GM23338 (cell line): ENCODE results near the gene CSTPP1. TPM values are rescaled to one million over a fixed set of nuclear protein-coding genes. Genes with fewer than 3 reads are reported as not detected.

Experiments used
- ATAC-seq: fragments of 200-7000 bp; cut with Tn5 transposase; 3 replicates; pipeline ENCODE4 v1.9.1; 2020
- DNase-seq: peaks from one replicate; pipeline ENCODE4 v3.0.0-alpha.2; 2015; ENCODE audit warnings: low spot score
- H2AFZ ChIP-seq: fragments of 200-600 bp; sonication (generic); 2 replicates; pipeline ENCODE4 v1.8.0; 2016; ENCODE audit warnings: antibody characterized with exemption, mild to moderate bottlenecking, moderate library complexity
- H3F3A ChIP-seq: fragments of 200-600 bp; sonication (generic); replicated peaks from 2 replicates; pipeline ENCODE4 v1.8.0; 2017; ENCODE audit warnings: antibody characterized with exemption, mixed run types, low read depth
- H3K27ac ChIP-seq: fragments of 200-600 bp; sonication (generic); 2 replicates; pipeline ENCODE4 v1.6.1; 2016; ENCODE audit warnings: low read depth
- H3K27me3 ChIP-seq: fragments of 200-600 bp; sonication (generic); 2 replicates; pipeline ENCODE4 v1.8.0; 2016; ENCODE audit warnings: mild to moderate bottlenecking, mixed run types, moderate library complexity; ENCODE audit not compliant: insufficient read depth
- H3K36me3 ChIP-seq: fragments of 200-600 bp; sonication (generic); 2 replicates; pipeline ENCODE4 v1.8.0; 2016; ENCODE audit warnings: mild to moderate bottlenecking; ENCODE audit not compliant: insufficient read depth
- H3K4me1 ChIP-seq: fragments of 200-600 bp; sonication (generic); 2 replicates; pipeline ENCODE4 v1.8.0; 2016; ENCODE audit warnings: mild to moderate bottlenecking, moderate library complexity; ENCODE audit not compliant: insufficient read depth
- H3K4me2 ChIP-seq: fragments of 200-600 bp; sonication (generic); 2 replicates; pipeline ENCODE4 v1.7.1; 2017; ENCODE audit warnings: mixed run types
- H3K4me3 ChIP-seq: fragments of 200-600 bp; sonication (generic); 2 replicates; pipeline ENCODE4 v1.6.1; 2016; ENCODE audit warnings: mixed run types
- H3K79me2 ChIP-seq: fragments of 200-600 bp; sonication (generic); replicated peaks from 2 replicates; pipeline ENCODE4 v1.8.0; 2017; ENCODE audit warnings: mild to moderate bottlenecking; ENCODE audit not compliant: insufficient read depth
- H3K9me2 ChIP-seq: fragments of 200-600 bp; sonication (generic); 2 replicates; pipeline ENCODE4 v1.8.0; 2017; ENCODE audit not compliant: insufficient read depth
- H4K20me1 ChIP-seq: fragments of 200-600 bp; sonication (generic); replicated peaks from 2 replicates; pipeline ENCODE4 v1.8.0; 2017; ENCODE audit warnings: mild to moderate bottlenecking; ENCODE audit not compliant: insufficient read depth
- H3K27ac Mint-ChIP-seq: 2 replicates; pipeline ENCODE4 v1.8.0; 2020; ENCODE audit warnings: inconsistent platforms, mild to moderate bottlenecking, moderate library complexity, mixed read lengths
- H3K27me3 Mint-ChIP-seq: 3 replicates; pipeline ENCODE4 v1.8.0; 2022; ENCODE audit warnings: low read depth, mild to moderate bottlenecking, moderate library complexity, mixed read lengths, inconsistent platforms; ENCODE audit not compliant: insufficient read depth, poor library complexity
- H3K36me3 Mint-ChIP-seq: 3 replicates; pipeline ENCODE4 v1.8.0; 2021; ENCODE audit warnings: low read depth, mild to moderate bottlenecking, inconsistent platforms, moderate library complexity, mixed read lengths
- H3K4me1 Mint-ChIP-seq: 3 replicates; pipeline ENCODE4 v1.8.0; 2020; ENCODE audit warnings: mild to moderate bottlenecking, inconsistent platforms, mixed read lengths
- H3K4me3 Mint-ChIP-seq: 3 replicates; pipeline ENCODE4 v1.8.0; 2021; ENCODE audit warnings: moderate library complexity, mild to moderate bottlenecking, inconsistent platforms, mixed read lengths
- H3K9me3 Mint-ChIP-seq: 3 replicates; pipeline ENCODE4 v1.8.0; 2020; ENCODE audit warnings: moderate library complexity, mild to moderate bottlenecking, inconsistent platforms, mixed read lengths
- CREB1 ChIP-seq: fragments of 250-450 bp; sonication (Bioruptor Pico); IDR thresholded peaks from 2 replicates; pipeline ENCODE4 v1.5.0; 2020; ENCODE audit warnings: low read depth, mild to moderate bottlenecking, moderate library complexity
- CTCF ChIP-seq, 2 experiments: fragments of 200-600 bp in 1 of 2; sonication (generic) in 1 of 2; conservative IDR thresholded peaks; 2 replicates each; pipeline versions ENCODE4 v1.5.1 to v1.6.1; 2016 to 2017; ENCODE audit warnings: antibody characterized with exemption in 2 of 2, low read depth in 2 of 2, mild to moderate bottlenecking in 2 of 2, moderate library complexity in 1 of 2
- ETS1 ChIP-seq: IDR thresholded peaks from 2 replicates; pipeline ENCODE4 v1.6.1; 2016; ENCODE audit warnings: antibody characterized with exemption
- EZH2 ChIP-seq: fragments of 200-600 bp; sonication (generic); IDR thresholded peaks from one replicate; pipeline ENCODE4 v1.8.0; 2017; ENCODE audit warnings: antibody characterized with exemption, mild to moderate bottlenecking, low read depth; ENCODE audit not compliant: unreplicated experiment
- EZH2phosphoT487 ChIP-seq: fragments of 200-600 bp; sonication (generic); IDR thresholded peaks from one replicate; pipeline ENCODE4 v1.8.1; 2018; ENCODE audit warnings: antibody characterized with exemption; ENCODE audit not compliant: unreplicated experiment
- JUNB ChIP-seq: IDR thresholded peaks from one replicate; pipeline ENCODE4 v1.6.1; 2016; ENCODE audit warnings: antibody characterized with exemption; ENCODE audit not compliant: unreplicated experiment
- NANOG ChIP-seq: IDR thresholded peaks from 2 replicates; pipeline ENCODE4 v1.6.1; 2016; ENCODE audit warnings: antibody characterized with exemption, borderline replicate concordance
- POLR2AphosphoS5 ChIP-seq: IDR thresholded peaks from 2 replicates; pipeline ENCODE4 v1.6.1; 2016; ENCODE audit warnings: antibody characterized with exemption, low read depth
- REST ChIP-seq: IDR thresholded peaks from one replicate; pipeline ENCODE4 v1.6.1; 2018; ENCODE audit warnings: antibody characterized with exemption; ENCODE audit not compliant: unreplicated experiment
- STAT1 ChIP-seq: IDR thresholded peaks from one replicate; pipeline ENCODE4 v1.6.1; 2016; ENCODE audit warnings: antibody characterized with exemption; ENCODE audit not compliant: unreplicated experiment
- ZNF114 ChIP-seq: fragments of 250-450 bp; sonication (Bioruptor Pico); IDR thresholded peaks from 2 replicates; pipeline ENCODE4 v1.5.0; 2020; ENCODE audit warnings: mild to moderate bottlenecking, moderate library complexity
- ZNF331 ChIP-seq: fragments of 250-450 bp; sonication (Bioruptor Pico); IDR thresholded peaks from 2 replicates; pipeline ENCODE4 v1.5.0; 2020; ENCODE audit warnings: low read depth, mild to moderate bottlenecking, moderate library complexity
- ZNF462 ChIP-seq: fragments of 250-450 bp; sonication (Bioruptor Pico); IDR thresholded peaks from 2 replicates; pipeline ENCODE4 v1.5.0; 2020; ENCODE audit warnings: mild to moderate bottlenecking, moderate library complexity
- polyA plus RNA-seq: library from polyadenylated mRNA; unstranded; fragments of >200 nt; fragmentation: Nextera tagmentation; extraction: Ambion mirVana; gene quantifications from 2 replicates; pipeline ENCODE4 v1.2.1, GENCODE V29; 2016
- total RNA-seq: library from RNA; depleted of rRNA; stranded (reverse); fragments of >200 nt; shearing (Covaris generic); gene quantifications from 2 replicates; pipeline ENCODE4 v1.2.3, GENCODE V29; 2014

Gene CSTPP1
- total and polyA plus RNA-seq, 2 experiments from 2014 or later: 23.5 to 42.6 TPM

- Mint-ChIP-seq H3K4me3 (no peak overlapping the region), H3K27ac (no peak overlapping the region; the same call in 1 of the 2 replicates), H3K27me3 (no peaks in the 10 kb centered on the region), H3K36me3 (peaks cover 2% of the 10 kb centered on the region; the same call in 2 of the 3 replicates), H3K9me3 (peaks cover 3% of the 10 kb centered on the region; the same call in 1 of the 3 replicates), H3K4me1 (peaks cover 5% of the 10 kb centered on the region; the same call in 2 of the 3 replicates)
- ATAC-seq (no peak), DNase-seq (no peak)
- Histone ChIP-seq H3K27ac (no peak overlapping the region), H3K4me2 (no peak overlapping the region), H3K36me3 (no peaks in the 10 kb centered on the region), H3K27me3 (no peaks in the 10 kb centered on the region), H3K4me3 (no peak overlapping the region), H3K9me2 (no peaks in the 10 kb centered on the region), H3K79me2 (no peaks in the 10 kb centered on the region), H3K4me1 (no peaks in the 10 kb centered on the region), H2AFZ (no peak overlapping the region), H3F3A (no peaks in the 10 kb centered on the region), H4K20me1 (no peaks in the 10 kb centered on the region; the same call in 1 of the 2 replicates)
- TF ChIP-seq EZH2phosphoT487 (no peak), CTCF (conservative IDR thresholded peaks at IDR 0.05; ENCODE audit: low read depth in 2 of 2) (no peak), STAT1 (no peak), EZH2 (no peak), ZNF331 (no peak), CREB1 (CRISPR knock-in tag) (no peak), ZNF462 (CRISPR knock-in tag) (no peak), ETS1 (no peak), REST (no peak), POLR2AphosphoS5 (no peak), JUNB (no peak), NANOG (no peak), ZNF114 (CRISPR knock-in tag) (no peak)
These were observed 185.2 kb downstream of the CSTPP1 start for GRCh38 chr11:47121731-47122130.
